Uterus (tissue), 4 donors: ENCODE results near the gene PPM1H. TPM values are rescaled to one million over a fixed set of nuclear protein-coding genes. Genes with fewer than 3 reads are reported as not detected.

Experiments used
- DNase-seq, 2 donors: peaks; one replicate each; pipeline ENCODE4 v3.0.0-alpha.2; 2019 to 2020
- H3K27ac ChIP-seq, 2 donors: fragments of 200-600 bp; sonication (generic); 1 replicate in 1 of 2; 2 replicates in 1 of 2; pipeline ENCODE4 v1.5.1; 2016 to 2018
- H3K27me3 ChIP-seq, 2 donors: fragments of 200-600 bp; sonication (generic); one replicate each; pipeline ENCODE4 v1.5.1; 2018 to 2019; ENCODE audit warnings: control low read depth in 1 of 2
- H3K36me3 ChIP-seq, 2 donors: fragments of 200-600 bp; sonication (generic); one replicate each; pipeline ENCODE4 v1.5.1; 2019; ENCODE audit warnings: control low read depth in 1 of 2
- H3K4me1 ChIP-seq, 2 donors: fragments of 200-600 bp; sonication (generic); one replicate each; pipeline ENCODE4 v1.5.1; 2018 to 2019; ENCODE audit warnings: control low read depth in 1 of 2
- H3K4me3 ChIP-seq, 2 donors: fragments of 200-600 bp; sonication (generic); 1 replicate in 1 of 2; 2 replicates in 1 of 2; pipeline ENCODE4 v1.5.1; 2018 to 2019; ENCODE audit warnings: mild to moderate bottlenecking in 1 of 2
- H3K9me3 ChIP-seq, 2 donors: fragments of 200-600 bp; sonication (generic); one replicate each; pipeline ENCODE4 v1.5.1; 2019; ENCODE audit warnings: control low read depth in 1 of 2
- POLR2A ChIP-seq, 2 donors: fragments of 450-650 bp; IDR thresholded peaks; one replicate each; pipeline ENCODE4 v1.6.1; 2016; ENCODE audit warnings: antibody characterized with exemption in 2 of 2, mild to moderate bottlenecking in 1 of 2, moderate library complexity in 1 of 2
- intact Hi-C: fragments of 100-400 bp; cut with DNase I; formaldehyde crosslinking; loops from one replicate; pipeline ENCODE4 v1.15.1; 2023; ENCODE audit warnings: low total_unique reads
- total RNA-seq, 4 donors: library from RNA; depleted of rRNA in 3 of 4; stranded (reverse); fragments of >200 nt in 3 of 4; gene quantifications; one replicate each; pipeline versions ENCODE4 v1.1.0 to v1.2.4, GENCODE V29; 2014 to 2023
- TF ChIP-seq, protein P1 (sequence below), 4 experiments: fragments of 200-600 bp in 2 of 4; fragments of 450-650 bp in 2 of 4; sonication (generic) in 2 of 4; IDR thresholded peaks; one replicate each; pipeline ENCODE4 v1.5.1; 2016 to 2019; ENCODE audit warnings: antibody characterized with exemption in 4 of 4, mild to moderate bottlenecking in 2 of 4, moderate library complexity in 1 of 4
- donor health status: DM: yes; HTN: yes; CAD: no.

The PPM1H gene
- total RNA-seq, 4 donors from 2014 or later: 2.0 to 24.1 (median 6.6) TPM

DNA sequence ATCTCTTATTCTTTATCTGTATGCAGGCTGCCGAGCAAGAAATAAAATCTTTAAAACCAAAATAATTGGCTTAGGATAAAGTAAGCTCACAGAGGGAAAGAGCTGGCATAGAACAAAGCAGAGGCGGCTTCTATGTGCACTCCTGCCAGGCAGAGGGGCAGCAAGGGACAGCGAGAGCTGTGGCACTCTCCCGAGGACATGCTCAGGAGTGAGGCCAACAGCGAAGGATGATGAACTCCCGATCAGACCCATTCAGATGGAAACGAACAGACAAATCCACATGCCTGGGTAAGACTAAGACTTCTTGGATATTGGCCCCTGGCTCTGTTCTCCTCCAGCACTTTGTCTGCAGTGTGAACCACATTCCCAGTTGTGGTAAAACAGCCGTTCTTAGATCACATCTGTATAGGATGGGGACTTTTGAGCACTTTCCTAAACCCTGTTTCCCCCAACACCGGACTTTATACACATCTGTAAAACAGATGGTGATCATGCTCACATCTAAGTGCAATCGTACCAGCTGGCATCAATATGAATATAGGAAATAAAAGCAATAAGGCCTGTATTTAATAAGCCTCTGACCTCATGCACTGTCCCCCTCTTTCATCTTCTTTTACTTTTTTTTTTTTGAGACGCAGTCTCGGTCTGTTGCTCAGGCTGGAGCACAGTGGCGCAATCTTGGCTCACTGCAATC lies 134.1 kb downstream of the PPM1H start:
- TF ChIP-seq, protein P1, sequence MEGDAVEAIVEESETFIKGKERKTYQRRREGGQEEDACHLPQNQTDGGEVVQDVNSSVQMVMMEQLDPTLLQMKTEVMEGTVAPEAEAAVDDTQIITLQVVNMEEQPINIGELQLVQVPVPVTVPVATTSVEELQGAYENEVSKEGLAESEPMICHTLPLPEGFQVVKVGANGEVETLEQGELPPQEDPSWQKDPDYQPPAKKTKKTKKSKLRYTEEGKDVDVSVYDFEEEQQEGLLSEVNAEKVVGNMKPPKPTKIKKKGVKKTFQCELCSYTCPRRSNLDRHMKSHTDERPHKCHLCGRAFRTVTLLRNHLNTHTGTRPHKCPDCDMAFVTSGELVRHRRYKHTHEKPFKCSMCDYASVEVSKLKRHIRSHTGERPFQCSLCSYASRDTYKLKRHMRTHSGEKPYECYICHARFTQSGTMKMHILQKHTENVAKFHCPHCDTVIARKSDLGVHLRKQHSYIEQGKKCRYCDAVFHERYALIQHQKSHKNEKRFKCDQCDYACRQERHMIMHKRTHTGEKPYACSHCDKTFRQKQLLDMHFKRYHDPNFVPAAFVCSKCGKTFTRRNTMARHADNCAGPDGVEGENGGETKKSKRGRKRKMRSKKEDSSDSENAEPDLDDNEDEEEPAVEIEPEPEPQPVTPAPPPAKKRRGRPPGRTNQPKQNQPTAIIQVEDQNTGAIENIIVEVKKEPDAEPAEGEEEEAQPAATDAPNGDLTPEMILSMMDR (IDR thresholded peaks at IDR 0.05): no peak
- no peak for TF ChIP-seq POLR2A (IDR thresholded peaks at IDR 0.05)
- H3K4me3 ChIP-seq: no peak overlapping the region
- intact Hi-C loops: no loop called here

DNA sequence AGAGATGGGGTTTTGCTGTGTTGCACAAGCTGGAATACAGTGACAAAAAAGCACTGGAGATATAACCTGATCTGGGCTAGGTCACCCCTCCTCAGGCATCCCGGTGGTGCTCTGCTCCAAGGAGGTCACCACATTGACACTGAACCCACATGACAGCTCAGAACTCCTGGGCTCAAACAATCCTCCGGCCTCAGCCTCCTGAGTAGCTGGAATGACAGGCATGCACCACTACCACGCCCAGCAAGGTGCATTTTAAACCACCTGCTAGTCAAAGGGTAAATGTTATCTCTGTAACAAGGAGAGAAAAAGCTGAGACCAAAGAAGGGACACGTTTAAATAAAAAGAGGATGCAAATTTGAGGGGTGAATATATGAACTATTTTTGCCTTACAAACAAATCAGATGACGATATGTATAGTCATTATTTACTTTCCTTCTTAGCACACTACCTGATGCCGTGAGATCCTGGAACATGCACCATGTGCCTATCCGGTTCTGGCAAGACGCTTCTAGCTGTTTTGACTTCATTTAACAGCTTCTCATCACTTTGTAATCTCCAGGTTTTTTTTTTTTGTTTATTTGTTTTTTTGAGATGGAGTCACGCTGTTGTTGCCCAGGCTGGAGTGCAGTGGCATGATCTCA lies 135.1 kb downstream of the PPM1H start:
- no peak overlapping the region for H3K4me3 ChIP-seq
- intact Hi-C loops: loop anchor here (5.0 kb wide), 2 partner anchors 218 to 363 kb away; no protein-coding TSS in a partner anchor

More for the DNA sequence above, 134.1 kb downstream of the PPM1H start:
- Histone ChIP-seq H3K9me3 (no peaks in the 10 kb centered on the region), H3K36me3 (no peaks in the 10 kb centered on the region), H3K27me3 (no peaks in the 10 kb centered on the region), H3K27ac (no peak overlapping the region), H3K4me1 (no peaks in the 10 kb centered on the region)
- DNase-seq: no peak

DNA sequence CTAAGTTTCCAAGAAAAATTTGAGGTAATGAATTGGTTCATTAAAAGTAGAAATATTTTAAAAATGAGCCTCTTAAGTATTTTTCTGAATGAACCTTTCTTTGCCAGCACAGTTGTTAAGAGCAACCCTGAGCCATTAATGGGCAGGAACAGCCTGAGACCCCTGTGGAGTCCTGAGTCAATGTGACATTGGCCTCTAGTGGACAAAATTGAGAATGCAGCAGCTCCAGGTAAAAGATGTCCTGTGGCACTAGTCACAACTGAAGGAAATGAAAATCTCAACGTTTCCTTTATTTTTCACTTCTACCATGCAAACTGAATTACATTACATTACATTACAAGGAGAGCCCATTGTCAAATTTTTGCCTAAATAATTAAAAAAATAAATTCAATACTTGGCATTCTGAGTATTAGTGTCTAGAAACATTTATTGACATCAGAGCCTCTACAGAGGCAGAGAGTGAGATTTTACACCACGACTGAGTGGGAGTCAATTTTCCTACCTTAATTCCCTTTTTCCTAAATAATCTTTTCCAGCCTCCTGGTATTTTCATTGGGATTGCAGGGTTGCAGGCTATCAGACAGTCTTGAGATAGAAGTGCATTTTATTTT lies 135.7 kb downstream of the PPM1H start:
- DNase-seq: peak; percentile 47 to 62
- no peak overlapping the region for H3K4me3 ChIP-seq
- intact Hi-C loops: loop anchor here (5.0 kb wide), 2 partner anchors 217 to 362 kb away; no protein-coding TSS in a partner anchor
- H3K27me3 ChIP-seq: no peaks in the 10 kb centered on the region
- no peaks in the 10 kb centered on the region for H3K4me1 ChIP-seq
- H3K27ac ChIP-seq: no peak overlapping the region
- TF ChIP-seq, protein P1 (IDR thresholded peaks at IDR 0.05): peak; percentile 84 to 89 (median 88)
- no peak for TF ChIP-seq POLR2A (IDR thresholded peaks at IDR 0.05)
- H3K9me3 ChIP-seq: no peaks in the 10 kb centered on the region
- H3K36me3 ChIP-seq: no peaks in the 10 kb centered on the region

More for the DNA sequence above, 135.1 kb downstream of the PPM1H start:
- Histone ChIP-seq H3K27ac (no peak overlapping the region), H3K9me3 (no peaks in the 10 kb centered on the region), H3K4me1 (no peaks in the 10 kb centered on the region), H3K36me3 (no peaks in the 10 kb centered on the region), H3K27me3 (no peaks in the 10 kb centered on the region)
- no peak for DNase-seq
- TF ChIP-seq, protein P1 (IDR thresholded peaks at IDR 0.05): no peak
- no peak for TF ChIP-seq POLR2A (IDR thresholded peaks at IDR 0.05)

DNA sequence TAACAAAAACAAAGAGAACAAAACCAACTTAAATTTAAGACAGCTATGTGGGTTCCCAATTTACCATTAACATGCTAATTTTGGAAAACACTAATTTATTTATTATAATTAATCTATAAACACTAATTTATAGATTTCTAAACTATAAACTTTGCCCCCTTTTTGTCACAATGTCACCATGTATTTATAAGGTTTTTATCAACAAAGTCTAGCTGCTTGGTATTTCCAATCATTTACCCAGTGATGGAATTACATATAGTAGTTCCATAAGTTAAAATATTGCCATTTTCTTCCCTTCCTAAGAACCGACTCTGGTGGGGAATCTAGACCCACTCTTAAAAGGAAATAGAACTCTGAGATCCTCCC lies 140.7 kb downstream of the PPM1H start:
- TF ChIP-seq, protein P1 (IDR thresholded peaks at IDR 0.05): no peak
- TF ChIP-seq POLR2A (IDR thresholded peaks at IDR 0.05): no peak
- Histone ChIP-seq H3K4me1 (no peaks in the 10 kb centered on the region), H3K27ac (peak overlapping the region in 1 of 2 donors; percentile 29), H3K27me3 (no peaks in the 10 kb centered on the region), H3K36me3 (no peaks in the 10 kb centered on the region), H3K4me3 (no peak overlapping the region), H3K9me3 (no peaks in the 10 kb centered on the region)
- no peak for DNase-seq
- intact Hi-C loops: no loop called here
